Dermis blood vessel endothelial cell (primary cell): Measurements from ENCODE around the gene EFCAB13. TPM values are rescaled to one million over a fixed set of nuclear protein-coding genes. Genes with fewer than 3 reads are reported as not detected.
"Not testable (repeated sequence)": the region's sequence is repeated elsewhere in the genome, so short reads cannot be mapped to it uniquely, and the experiment has no call there.

Source experiments
- DNase-seq: peaks from one replicate; pipeline ENCODE4 v3.0.0; 2010
- total RNA-seq: library from RNA; depleted of rRNA; stranded (reverse); fragments of >200 nt; gene quantifications from 2 replicates; pipeline ENCODE4 v1.2.3, GENCODE V29; 2014

EFCAB13 gene
- total RNA-seq, 1 donor from 2014 or later, result 17.2 TPM

GRCh38 chr17:47332287-47332686 lies 8.5 kb downstream of the EFCAB13 start:
- DNase-seq, result no peak

DNA sequence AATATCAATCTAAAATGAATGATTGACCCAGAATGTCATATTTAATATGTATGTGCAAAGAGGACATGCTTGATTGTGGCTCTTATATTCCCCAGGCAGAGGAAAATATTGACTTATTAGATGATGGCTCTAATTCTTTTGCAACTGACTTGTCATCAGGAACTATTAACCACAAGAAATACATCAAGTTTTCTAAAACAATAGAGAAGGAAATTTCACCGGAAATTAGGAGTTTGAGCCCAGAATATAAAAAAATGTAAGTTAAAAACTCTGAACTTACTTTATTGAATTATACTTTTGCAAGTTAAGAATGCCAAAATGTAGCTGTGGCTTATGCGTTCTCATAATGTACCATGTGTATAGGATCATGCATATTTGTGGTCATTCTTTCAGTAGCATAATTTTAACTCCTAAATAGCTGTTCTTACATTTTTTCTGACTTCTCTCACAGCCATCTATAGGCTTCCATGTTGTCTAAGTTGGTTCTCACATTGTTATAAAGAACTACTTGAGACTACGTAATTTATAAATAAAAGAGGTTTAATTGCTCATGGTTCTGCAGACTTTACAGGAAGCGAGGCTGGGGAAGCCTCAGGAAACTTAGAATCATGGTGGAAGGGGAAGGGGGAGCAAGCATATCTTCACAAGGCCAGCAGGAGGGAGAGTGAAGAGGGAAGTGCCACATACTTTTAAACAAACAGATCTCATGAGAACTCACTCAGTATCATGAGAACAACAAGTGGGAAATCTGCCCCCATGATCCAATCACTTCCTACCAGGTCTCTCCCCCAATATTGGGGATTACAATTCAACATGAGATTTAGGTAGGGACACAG lies 11.6 kb downstream of the EFCAB13 start:
- peak; percentile 79 for DNase-seq

- no peak for DNase-seq
These were observed 14.3 kb downstream of the EFCAB13 start for GRCh38 chr17:47338026-47338425.

- no peak for DNase-seq
These were observed 29.1 kb downstream of the EFCAB13 start for GRCh38 chr17:47352848-47353247.

- no peak for DNase-seq
These were observed 34.9 kb downstream of the EFCAB13 start for GRCh38 chr17:47358652-47359051.

- DNase-seq, result no peak
These were observed 39.4 kb downstream of the EFCAB13 start for GRCh38 chr17:47363171-47363570.

DNA sequence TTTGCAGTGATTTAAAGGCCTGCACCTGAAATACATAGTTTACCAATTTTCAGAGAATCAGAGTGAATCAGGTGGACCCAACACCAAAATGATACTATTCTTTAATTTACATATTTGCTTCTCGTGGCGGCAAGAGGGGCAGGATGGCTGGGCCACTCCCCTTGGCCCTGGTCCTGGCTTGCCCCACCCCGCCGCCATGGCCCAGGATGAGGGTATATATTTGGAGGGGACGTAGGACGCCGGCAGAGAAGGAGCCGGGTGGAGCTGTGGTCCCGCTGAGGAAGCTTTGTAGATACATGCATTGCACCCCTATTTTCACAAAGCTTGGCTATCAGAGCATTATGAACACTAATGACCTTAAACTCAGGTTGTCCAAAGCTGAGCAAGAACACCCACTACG lies 43.5 kb downstream of the EFCAB13 start:
- no peak for DNase-seq

- DNase-seq, result no peak
These were observed 44.5 kb downstream of the EFCAB13 start for GRCh38 chr17:47368262-47368661.

- DNase-seq, result peak; percentile 12
These were observed 47.1 kb downstream of the EFCAB13 start for GRCh38 chr17:47370899-47371298.

GRCh38 chr17:47373002-47373401 lies 49.2 kb downstream of the EFCAB13 start:
- DNase-seq, result no peak

- no peak for DNase-seq
These were observed 52.5 kb downstream of the EFCAB13 start for GRCh38 chr17:47376247-47376646.

DNA sequence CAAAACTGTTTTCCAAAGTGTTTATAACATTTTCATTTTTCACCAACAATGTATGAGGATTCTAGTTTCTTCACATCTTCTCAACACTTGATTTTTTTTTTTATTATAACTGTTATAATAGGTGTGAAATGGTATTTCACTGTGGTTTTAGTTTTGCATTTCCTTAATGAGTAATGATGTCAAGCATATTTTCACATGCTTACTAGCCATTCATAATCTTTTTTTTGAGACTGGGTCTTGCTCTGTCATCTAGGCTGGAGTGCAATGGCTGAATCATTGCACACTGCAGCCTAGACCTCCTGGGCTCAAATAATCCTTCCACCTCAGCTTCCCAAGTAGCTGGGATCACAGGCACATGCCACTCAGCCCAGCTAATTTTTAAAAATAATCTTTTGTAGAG lies 65.1 kb downstream of the EFCAB13 start:
- no peak for DNase-seq

DNA sequence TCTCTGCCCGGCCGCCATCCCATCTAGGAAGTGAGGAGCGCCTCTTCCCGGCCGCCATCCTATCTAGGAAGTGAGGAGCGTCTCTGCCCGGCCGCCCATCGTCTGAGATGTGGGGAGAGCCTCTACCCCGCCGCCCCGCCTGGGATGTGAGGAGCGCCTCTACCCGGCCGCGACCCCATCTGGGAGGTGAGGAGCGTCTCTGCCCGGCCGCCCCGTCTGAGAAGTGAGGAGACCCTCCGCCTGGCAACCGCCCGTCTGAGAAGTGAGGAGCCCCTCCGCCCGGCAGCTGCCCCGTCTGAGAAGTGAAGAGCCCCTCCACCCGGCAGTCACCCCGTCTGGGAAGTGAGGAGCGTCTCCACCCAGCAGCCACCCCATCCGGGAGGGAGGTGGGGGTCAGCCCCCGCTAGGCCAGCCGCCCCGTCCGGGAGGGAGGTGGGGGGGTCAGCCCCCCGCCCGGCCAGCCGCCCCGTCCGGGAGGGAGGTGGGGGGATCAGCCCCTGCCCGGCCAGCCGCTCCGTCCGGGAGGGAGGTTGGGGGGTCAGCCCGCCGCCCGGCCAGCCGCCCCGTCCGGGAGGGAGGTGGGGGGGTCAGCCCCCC lies 73.9 kb downstream of the EFCAB13 start:
- not testable (repeated sequence) for DNase-seq

GRCh38 chr17:47400333-47400732 lies 76.6 kb downstream of the EFCAB13 start:
- no peak for DNase-seq

DNA sequence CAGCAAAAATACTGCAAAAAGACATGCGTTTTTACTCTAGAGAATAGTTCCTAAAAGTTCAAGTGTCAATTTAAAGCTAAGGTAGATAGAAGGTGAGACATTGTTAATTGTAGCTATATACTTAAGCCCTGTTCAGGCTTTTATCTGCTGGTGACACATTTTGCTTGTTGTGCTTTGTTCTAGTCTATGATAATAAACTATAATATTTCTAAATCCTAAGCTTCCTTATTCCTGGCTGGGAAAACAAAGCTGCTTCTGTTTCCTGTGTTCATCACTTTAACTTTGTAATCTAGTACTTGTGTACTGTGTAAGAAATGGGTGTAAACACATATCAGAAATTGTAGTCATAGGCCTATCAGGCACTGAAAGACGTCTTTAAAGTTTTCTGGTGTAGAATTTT lies 77.3 kb downstream of the EFCAB13 start:
- DNase-seq, result peak; percentile 9

DNA sequence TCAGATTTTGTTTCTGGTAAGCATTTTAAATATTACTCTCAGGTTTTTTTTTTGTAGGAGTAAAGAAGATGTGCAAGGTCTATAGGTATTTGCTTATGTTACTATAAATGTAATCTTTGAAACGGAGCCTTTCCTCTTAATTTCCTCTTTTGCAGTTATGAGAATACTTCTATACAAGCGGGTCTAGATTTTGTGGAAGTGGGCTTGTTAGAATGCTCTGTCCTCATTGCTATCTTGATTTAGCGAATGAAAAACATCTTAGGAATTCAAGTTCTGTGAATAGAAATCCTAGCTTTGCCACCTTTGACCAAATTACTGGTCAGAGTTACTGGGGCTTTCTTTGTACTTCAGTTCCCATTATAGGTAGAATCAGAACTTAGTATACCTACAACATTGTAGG lies 80.3 kb downstream of the EFCAB13 start:
- DNase-seq, result no peak

DNA sequence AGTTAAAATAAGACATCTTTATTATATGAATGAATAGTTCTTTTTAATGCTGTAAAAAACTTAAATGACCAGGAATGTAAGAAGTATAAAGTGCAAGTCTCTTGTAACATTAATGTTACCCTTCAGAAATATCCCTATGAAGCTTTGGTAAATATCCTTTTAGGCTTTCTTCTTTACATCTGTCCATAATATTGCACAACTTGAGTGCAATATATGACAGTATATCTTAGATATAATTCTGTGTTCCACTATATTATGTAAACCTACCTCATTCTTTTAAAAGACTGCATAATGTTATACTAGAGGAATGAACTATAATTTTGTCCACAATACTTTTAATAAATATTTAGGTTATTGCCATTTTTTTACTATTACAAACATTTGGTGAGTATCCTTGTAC lies 81.1 kb downstream of the EFCAB13 start:
- no peak for DNase-seq

GRCh38 chr17:47413872-47414271 lies 90.1 kb downstream of the EFCAB13 start:
- DNase-seq, result no peak

DNA sequence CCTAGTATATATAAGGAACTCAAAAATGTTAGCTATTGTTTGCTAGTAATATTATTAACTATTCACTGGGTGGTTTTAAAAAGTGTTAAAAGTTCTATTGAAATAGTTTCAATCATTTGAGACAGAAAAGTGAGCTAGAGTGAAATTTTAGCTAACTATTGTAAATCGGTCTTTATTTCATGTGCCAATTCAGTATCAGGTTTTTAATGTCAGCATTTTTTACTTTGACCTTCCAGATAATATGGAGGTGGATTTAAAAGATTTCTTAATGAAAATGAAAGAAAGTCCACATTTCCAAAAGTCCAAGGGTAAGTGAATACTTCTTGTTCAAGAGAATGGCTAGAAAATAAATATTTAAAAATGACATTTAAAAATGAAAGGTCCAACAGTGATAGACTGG lies 90.9 kb downstream of the EFCAB13 start:
- DNase-seq, result no peak

DNA sequence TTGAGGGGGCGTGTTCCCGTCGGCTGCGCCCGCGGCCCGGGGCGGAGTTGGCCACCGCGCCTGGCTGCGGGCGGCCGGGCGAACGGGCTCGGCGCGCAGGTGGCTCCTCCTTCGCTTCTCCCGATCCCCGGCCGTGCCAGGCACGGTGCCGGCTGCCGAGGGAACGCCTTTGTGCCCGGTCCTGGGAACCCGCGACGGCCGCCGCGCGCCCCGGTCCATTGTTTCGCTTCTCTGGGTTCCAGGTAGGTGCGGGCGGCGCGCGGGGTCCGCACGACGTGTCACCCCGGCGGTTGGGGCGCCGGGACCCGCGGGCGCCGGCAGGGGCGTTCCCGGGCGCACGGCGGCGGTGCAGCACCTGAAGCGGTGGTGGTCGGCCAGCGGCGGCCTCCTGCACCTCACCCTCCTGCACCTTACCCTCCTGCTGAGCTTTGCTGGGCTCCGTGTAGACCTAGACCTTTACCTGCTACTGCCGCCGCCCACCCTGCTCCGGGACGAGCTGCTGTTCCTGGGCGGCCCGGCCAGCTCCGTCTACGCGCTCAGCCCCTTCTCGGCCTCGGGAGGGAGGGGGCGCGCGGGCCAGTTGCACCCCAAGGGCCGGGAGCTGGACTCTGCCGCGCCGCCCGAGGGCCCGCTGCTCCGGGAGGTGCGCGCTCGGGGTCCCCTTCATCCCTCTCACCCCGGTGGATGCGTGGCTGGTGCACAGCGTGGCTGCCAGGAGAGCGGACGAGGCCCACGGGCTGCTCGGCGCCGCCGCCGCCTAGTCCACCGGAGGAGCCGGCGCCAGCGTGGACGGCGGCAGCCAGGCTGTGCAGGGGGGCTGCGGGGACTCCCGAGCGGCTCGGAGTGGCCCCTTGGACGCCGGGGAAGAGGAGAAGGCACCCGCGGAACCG lies 99.9 kb downstream of the EFCAB13 start:
- DNase-seq, result peak; percentile 34

- DNase-seq, result not testable (repeated sequence)
These were observed 101.5 kb downstream of the EFCAB13 start for GRCh38 chr17:47425233-47425632.

DNA sequence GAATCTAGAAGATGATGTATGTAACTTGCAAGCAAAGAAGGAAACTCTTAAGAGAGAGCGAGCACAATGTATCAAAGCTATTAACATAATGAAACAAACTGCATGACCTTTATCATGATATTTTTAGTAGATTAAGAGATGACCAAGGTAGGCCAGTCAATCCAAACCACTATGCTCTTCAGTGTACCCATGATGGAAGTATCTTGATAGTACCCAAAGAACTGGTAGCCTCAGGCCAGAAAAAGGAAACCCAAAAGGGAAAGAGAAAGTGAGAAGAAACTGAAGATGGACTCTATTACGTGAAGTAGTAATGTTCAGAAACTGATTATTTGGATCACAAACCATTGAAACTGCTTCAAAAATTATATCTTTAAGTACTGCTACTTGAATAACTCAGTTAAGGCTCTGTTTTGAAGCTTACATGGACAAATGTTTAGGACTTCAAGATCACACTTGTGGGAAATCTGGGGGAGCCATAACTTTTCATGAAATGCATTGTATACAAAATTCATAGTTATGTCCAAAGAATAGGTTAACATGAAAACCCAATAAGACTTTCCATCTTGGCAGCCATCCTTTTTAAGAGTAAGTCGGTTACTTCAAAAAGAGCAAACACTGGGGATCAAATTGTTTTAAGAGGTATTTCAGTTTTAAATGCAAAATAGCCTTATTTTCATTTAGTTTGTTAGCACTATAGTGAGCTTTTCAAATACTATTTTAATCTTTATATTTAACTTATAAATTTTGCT lies 102.3 kb downstream of the EFCAB13 start:
- not testable (repeated sequence) for DNase-seq

- DNase-seq, result no peak
These were observed 104.2 kb downstream of the EFCAB13 start for GRCh38 chr17:47427985-47428384.
